Measurements from ENCODE around the gene IGF1R. TPM values are rescaled to one million over a fixed set of nuclear protein-coding genes. Genes with fewer than 3 reads are reported as not detected.

Gene IGF1R
- total and polyA plus RNA-seq, 2 experiments from 2014 or later = 9.5 to 92.4 TPM

- Histone ChIP-seq H3K4me1 (ENCODE audit: low read depth) (peaks cover 13% of the 10 kb centered on the region), H3K4me3 (no peak overlapping the region), H3K9me3 (ENCODE audit: low read depth) (no peaks in the 10 kb centered on the region), H3K36me3 (no peaks in the 10 kb centered on the region), H3K27ac (no peak overlapping the region), H3K27me3 (no peaks in the 10 kb centered on the region)
- DNase-seq (ENCODE audit: low read depth in 1 of 2, low spot score in 1 of 2) = no peak
- TF ChIP-seq CTCF (IDR thresholded peaks at IDR 0.05; ENCODE audit: low read depth, low read length) = no peak
Observed at GRCh38 chr15:98655732-98656131, 7.4 kb downstream of the IGF1R start.

GRCh38 chr15:98657721-98658120 lies 9.4 kb downstream of the IGF1R start:
- no peaks in the 10 kb centered on the region for H3K9me3 ChIP-seq (ENCODE audit: low read depth)
- no peak for DNase-seq (ENCODE audit: low read depth in 1 of 2, low spot score in 1 of 2)
- TF ChIP-seq CTCF (IDR thresholded peaks at IDR 0.05; ENCODE audit: low read depth, low read length) = no peak
- H3K27me3 ChIP-seq = no peaks in the 10 kb centered on the region
- no peak overlapping the region for H3K27ac ChIP-seq
- H3K36me3 ChIP-seq = no peaks in the 10 kb centered on the region
- peaks cover 13% of the 10 kb centered on the region for H3K4me1 ChIP-seq (ENCODE audit: low read depth)
- no peak overlapping the region for H3K4me3 ChIP-seq

- H3K9me3 ChIP-seq (ENCODE audit: low read depth) = no peaks in the 10 kb centered on the region
- H3K4me1 ChIP-seq (ENCODE audit: low read depth) = peaks cover 13% of the 10 kb centered on the region
- no peaks in the 10 kb centered on the region for H3K36me3 ChIP-seq
- TF ChIP-seq CTCF (IDR thresholded peaks at IDR 0.05; ENCODE audit: low read depth, low read length) = peak; percentile 89
- H3K27me3 ChIP-seq = no peaks in the 10 kb centered on the region
- peak; percentile 61 to 74 for DNase-seq (ENCODE audit: low read depth in 1 of 2, low spot score in 1 of 2)
- no peak overlapping the region for H3K4me3 ChIP-seq
- H3K27ac ChIP-seq = no peak overlapping the region
Observed at GRCh38 chr15:98658831-98659699, 10.7 kb downstream of the IGF1R start.

- Histone ChIP-seq H3K9me3 (ENCODE audit: low read depth) (no peaks in the 10 kb centered on the region), H3K4me1 (ENCODE audit: low read depth) (peaks cover 8% of the 10 kb centered on the region), H3K4me3 (no peak overlapping the region), H3K36me3 (no peaks in the 10 kb centered on the region), H3K27ac (no peak overlapping the region), H3K27me3 (no peaks in the 10 kb centered on the region)
- no peak for TF ChIP-seq CTCF (IDR thresholded peaks at IDR 0.05; ENCODE audit: low read depth, low read length)
- DNase-seq (ENCODE audit: low read depth in 1 of 2, low spot score in 1 of 2) = no peak
Observed at GRCh38 chr15:98660055-98660454, 11.7 kb downstream of the IGF1R start.

GRCh38 chr15:98663045-98663444 lies 14.7 kb downstream of the IGF1R start:
- Histone ChIP-seq H3K4me1 (ENCODE audit: low read depth) (peaks cover 21% of the 10 kb centered on the region), H3K27me3 (no peaks in the 10 kb centered on the region), H3K4me3 (no peak overlapping the region), H3K27ac (no peak overlapping the region), H3K9me3 (ENCODE audit: low read depth) (no peaks in the 10 kb centered on the region), H3K36me3 (no peaks in the 10 kb centered on the region)
- no peak for DNase-seq (ENCODE audit: low read depth in 1 of 2, low spot score in 1 of 2)
- no peak for TF ChIP-seq CTCF (IDR thresholded peaks at IDR 0.05; ENCODE audit: low read depth, low read length)
